ENCODE data around the gene URB1.

DNA sequence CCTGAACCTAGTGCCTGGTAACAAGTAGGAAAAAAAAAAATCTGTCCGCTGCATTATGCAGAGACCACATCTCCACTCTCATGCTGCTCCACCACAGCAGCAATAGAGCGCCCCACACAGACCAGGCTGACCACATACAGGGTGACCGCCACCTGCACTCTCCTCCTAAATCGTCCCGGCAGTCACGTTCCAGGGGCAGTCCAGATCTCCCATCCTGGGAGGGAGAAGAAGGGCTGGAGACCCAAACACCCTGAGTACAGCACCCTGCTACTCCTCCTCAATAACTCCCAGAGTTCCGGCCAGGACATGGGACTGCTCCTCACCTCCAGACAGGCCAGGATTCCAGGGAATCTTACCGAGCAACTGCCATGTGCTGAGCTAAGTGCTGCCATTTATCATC lies 15.3 kb downstream of the URB1 start:
- TF ChIP-seq, protein P1, sequence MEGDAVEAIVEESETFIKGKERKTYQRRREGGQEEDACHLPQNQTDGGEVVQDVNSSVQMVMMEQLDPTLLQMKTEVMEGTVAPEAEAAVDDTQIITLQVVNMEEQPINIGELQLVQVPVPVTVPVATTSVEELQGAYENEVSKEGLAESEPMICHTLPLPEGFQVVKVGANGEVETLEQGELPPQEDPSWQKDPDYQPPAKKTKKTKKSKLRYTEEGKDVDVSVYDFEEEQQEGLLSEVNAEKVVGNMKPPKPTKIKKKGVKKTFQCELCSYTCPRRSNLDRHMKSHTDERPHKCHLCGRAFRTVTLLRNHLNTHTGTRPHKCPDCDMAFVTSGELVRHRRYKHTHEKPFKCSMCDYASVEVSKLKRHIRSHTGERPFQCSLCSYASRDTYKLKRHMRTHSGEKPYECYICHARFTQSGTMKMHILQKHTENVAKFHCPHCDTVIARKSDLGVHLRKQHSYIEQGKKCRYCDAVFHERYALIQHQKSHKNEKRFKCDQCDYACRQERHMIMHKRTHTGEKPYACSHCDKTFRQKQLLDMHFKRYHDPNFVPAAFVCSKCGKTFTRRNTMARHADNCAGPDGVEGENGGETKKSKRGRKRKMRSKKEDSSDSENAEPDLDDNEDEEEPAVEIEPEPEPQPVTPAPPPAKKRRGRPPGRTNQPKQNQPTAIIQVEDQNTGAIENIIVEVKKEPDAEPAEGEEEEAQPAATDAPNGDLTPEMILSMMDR (IDR thresholded peaks at IDR 0.05; ENCODE audit: poor library complexity): no peak
- no peak for TF ChIP-seq EZH2 (IDR thresholded peaks at IDR 0.05; ENCODE audit: borderline replicate concordance)

Measured in hepatocyte (in vitro differentiated cells).